Measurements from ENCODE around the gene MRPS18A.
"Not testable (repeated sequence)": the region's sequence is repeated elsewhere in the genome, so short reads cannot be mapped to it uniquely, and the experiment has no call there.

MRPS18A gene

GRCh38 chr6:43717822-43718221 lies 30.2 kb upstream of the MRPS18A start:
- DNase-seq = no peak

- no peak for DNase-seq
These were observed 29.8 kb upstream of the MRPS18A start for GRCh38 chr6:43717389-43717788.

- peak in 28 of 56 donors; percentile 1 to 64 (median 24) for DNase-seq
These were observed 28.5 kb upstream of the MRPS18A start for GRCh38 chr6:43716099-43716498.

- no peak for DNase-seq
These were observed 27.6 kb upstream of the MRPS18A start for GRCh38 chr6:43715056-43715788.

- DNase-seq = no peak
These were observed 26.9 kb upstream of the MRPS18A start for GRCh38 chr6:43714311-43715055.

- no peak for DNase-seq
These were observed 26.2 kb upstream of the MRPS18A start for GRCh38 chr6:43713643-43714310.

- DNase-seq = no peak
These were observed 25.0 kb upstream of the MRPS18A start for GRCh38 chr6:43712579-43712978.

GRCh38 chr6:43710576-43710975 lies 23.0 kb upstream of the MRPS18A start:
- DNase-seq = no peak

GRCh38 chr6:43709654-43710303 lies 22.2 kb upstream of the MRPS18A start:
- DNase-seq = no peak

- no peak for DNase-seq
These were observed 21.5 kb upstream of the MRPS18A start for GRCh38 chr6:43708860-43709653.

GRCh38 chr6:43707767-43708166 lies 20.2 kb upstream of the MRPS18A start:
- no peak for DNase-seq

- DNase-seq = no peak
These were observed 19.7 kb upstream of the MRPS18A start for GRCh38 chr6:43707269-43707668.

- DNase-seq = no peak
These were observed 19.2 kb upstream of the MRPS18A start for GRCh38 chr6:43706788-43707187.

GRCh38 chr6:43705996-43706395 lies 18.4 kb upstream of the MRPS18A start:
- no peak for DNase-seq

- DNase-seq = no peak
These were observed 16.2 kb upstream of the MRPS18A start for GRCh38 chr6:43703512-43704429.

GRCh38 chr6:43702534-43703440 lies 15.2 kb upstream of the MRPS18A start:
- peak in 3 of 56 donors; percentile 7 to 20 (median 17) for DNase-seq

- no peak for DNase-seq
These were observed 14.6 kb upstream of the MRPS18A start for GRCh38 chr6:43702171-43702533.

- DNase-seq = not testable (repeated sequence)
These were observed 13.5 kb upstream of the MRPS18A start for GRCh38 chr6:43700939-43701560.

Data from nucleus accumbens (tissue), 56 donors.